Endothelial cell of umbilical vein (primary cell): Measurements from ENCODE around the gene PTCH2. TPM values are rescaled to one million over a fixed set of nuclear protein-coding genes. Genes with fewer than 3 reads are reported as not detected.

Source experiments
- BruUV-seq: library from RNA; stranded (reverse); fragments of 400-500 nt; replicated peaks from 2 replicates; lab custom pipeline; 2021; lab: Mats Ljungman, UMichigan
- CTCF ChIA-PET: fragments of 300-600, 350-600 bp; sonication (Branson Sonifier 250); formaldehyde crosslinking; loops from one replicate; lab custom pipeline; 2021; ENCODE audit warnings: antibody characterized with exemption, inconsistent platforms; lab: Charles Lee
- POLR2A ChIA-PET: fragments of 300-600, 350-600 bp; sonication (Branson Sonifier 250); formaldehyde crosslinking; loops from one replicate; lab custom pipeline; 2021; ENCODE audit warnings: antibody characterized with exemption, inconsistent platforms; lab: Charles Lee
- DNase-seq: peaks from one replicate; pipeline ENCODE4 v3.0.0-alpha.2; 2011; ENCODE audit warnings: low read depth, low spot score
- FAIRE-seq: peaks from 2 replicates; lab custom pipeline; 2011; peaks lifted over from hg19 to GRCh38; lab: Jason Lieb, UNC
- H2AFZ ChIP-seq: 2 replicates; pipeline ENCODE4 v1.6.0; 2012; ENCODE audit warnings: low read depth, low read length, control low read depth, inconsistent platforms
- H3K27ac ChIP-seq: 2 replicates; pipeline ENCODE4 v1.5.1; 2011; ENCODE audit warnings: low read depth, mild to moderate bottlenecking, control low read depth, low read length, moderate library complexity; ENCODE audit not compliant: insufficient read depth
- H3K27me3 ChIP-seq, 2 experiments: 2 replicates each; pipeline versions ENCODE4 v1.6.0 to v1.6.1; 2011; ENCODE audit warnings: low read length in 2 of 2, mixed read lengths in 1 of 2; ENCODE audit not compliant: control insufficient read depth in 2 of 2, insufficient read depth in 2 of 2
- H3K36me3 ChIP-seq, 2 experiments: 2 replicates in 1 of 2; 3 replicates in 1 of 2; pipeline ENCODE4 v1.5.1; 2011; ENCODE audit warnings: low read length in 2 of 2, mild to moderate bottlenecking in 1 of 2, moderate library complexity in 1 of 2; ENCODE audit not compliant: control insufficient read depth in 2 of 2, insufficient read depth in 2 of 2; ENCODE audit errors: extremely low read depth in 1 of 2
- H3K4me1 ChIP-seq: 3 replicates; pipeline ENCODE4 v1.5.1; 2011; ENCODE audit warnings: mild to moderate bottlenecking, low read length; ENCODE audit not compliant: control insufficient read depth, insufficient read depth; ENCODE audit errors: extremely low read depth
- H3K4me2 ChIP-seq: 2 replicates; pipeline ENCODE4 v1.6.1; 2011; ENCODE audit warnings: low read length, control low read depth, mixed read lengths; ENCODE audit not compliant: insufficient read depth
- H3K4me3 ChIP-seq, 3 experiments: fragments of 200-600 bp in 1 of 3; sonication (generic), shearing (Covaris generic) in 1 of 3; replicated peaks in 1 of 3; 2 replicates each; pipeline ENCODE4 v1.5.1; 2011 to 2016; ENCODE audit warnings: control low read depth in 3 of 3, low read length in 3 of 3, mild to moderate bottlenecking in 2 of 3, inconsistent platforms in 1 of 3, low read depth in 1 of 3, moderate library complexity in 1 of 3; ENCODE audit not compliant: insufficient read depth in 1 of 3
- H3K79me2 ChIP-seq: 2 replicates; pipeline ENCODE4 v1.6.0; 2012; ENCODE audit warnings: low read length, inconsistent platforms; ENCODE audit not compliant: control insufficient read depth, insufficient read depth
- H3K9ac ChIP-seq: replicated peaks from 2 replicates; pipeline ENCODE3; 2011; ENCODE audit warnings: low read length, control low read depth; ENCODE audit not compliant: insufficient read depth; ENCODE audit errors: extremely low read depth
- H3K9me1 ChIP-seq: replicated peaks from 3 replicates; pipeline ENCODE4 v1.6.0; 2011; ENCODE audit warnings: mild to moderate bottlenecking, low read length; ENCODE audit not compliant: control insufficient read depth, insufficient read depth; ENCODE audit errors: extremely low read depth
- H3K9me3 ChIP-seq: replicated peaks from 2 replicates; pipeline ENCODE4 v1.5.1; 2012; ENCODE audit warnings: low read length, inconsistent platforms; ENCODE audit not compliant: control insufficient read depth, insufficient read depth
- H4K20me1 ChIP-seq: replicated peaks from 2 replicates; pipeline ENCODE3; 2011; ENCODE audit warnings: mild to moderate bottlenecking, low read length; ENCODE audit not compliant: control insufficient read depth, insufficient read depth; ENCODE audit errors: extremely low read depth
- POLR2AphosphoS5 ChIP-seq: IDR thresholded peaks from 2 replicates; pipeline ENCODE4 v1.6.1; 2012; ENCODE audit warnings: low read depth, mild to moderate bottlenecking, control low read depth, low read length, moderate library complexity; ENCODE audit not compliant: insufficient read depth
- dilution Hi-C: fragments of 300-500 bp; cut with MboI; formaldehyde crosslinking; loops from one replicate; pipeline ENCODE4 v1.15.0; 2019; ENCODE audit warnings: low sequenced_read_pairs; ENCODE audit not compliant: extremely low pct_ligation_motif_present
- intact Hi-C: fragments of 100-400 bp; cut with micrococcal nuclease; formaldehyde crosslinking; loops from one replicate; pipeline ENCODE4 v1.10.0; 2022
- polyA plus RNA-seq, 4 experiments: library from polyadenylated mRNA; depleted of rRNA in 3 of 4; stranded (reverse) in 3 of 4; unstranded in 1 of 4; fragments of >200 nt; gene quantifications; 2 replicates each; pipeline versions ENCODE4 v1.2.1 to v1.2.3, GENCODE V29; 2011 to 2012; ENCODE audit warnings: missing spikeins in 1 of 4
- total RNA-seq: library from RNA; stranded (reverse); gene quantifications from 2 replicates; pipeline ENCODE4 v1.2.3, GENCODE V29; 2021
- TF ChIP-seq, protein P1 (sequence below), 2 donors: IDR thresholded peaks; 1 replicate in 1 of 2; 2 replicates in 1 of 2; pipeline ENCODE4 v1.5.1; 2011; ENCODE audit warnings: low read length in 2 of 2, mild to moderate bottlenecking in 2 of 2, moderate library complexity in 2 of 2, control low read depth in 1 of 2, inconsistent platforms in 1 of 2, low read depth in 1 of 2; ENCODE audit not compliant: insufficient read depth in 1 of 2; ENCODE audit errors: extremely low read depth in 1 of 2

Gene PTCH2
- total and polyA plus RNA-seq, 2 donors (not counting 3 experiments of a cell fraction or from before 2014, with no cell fraction given) = 1.8 TPM

DNA sequence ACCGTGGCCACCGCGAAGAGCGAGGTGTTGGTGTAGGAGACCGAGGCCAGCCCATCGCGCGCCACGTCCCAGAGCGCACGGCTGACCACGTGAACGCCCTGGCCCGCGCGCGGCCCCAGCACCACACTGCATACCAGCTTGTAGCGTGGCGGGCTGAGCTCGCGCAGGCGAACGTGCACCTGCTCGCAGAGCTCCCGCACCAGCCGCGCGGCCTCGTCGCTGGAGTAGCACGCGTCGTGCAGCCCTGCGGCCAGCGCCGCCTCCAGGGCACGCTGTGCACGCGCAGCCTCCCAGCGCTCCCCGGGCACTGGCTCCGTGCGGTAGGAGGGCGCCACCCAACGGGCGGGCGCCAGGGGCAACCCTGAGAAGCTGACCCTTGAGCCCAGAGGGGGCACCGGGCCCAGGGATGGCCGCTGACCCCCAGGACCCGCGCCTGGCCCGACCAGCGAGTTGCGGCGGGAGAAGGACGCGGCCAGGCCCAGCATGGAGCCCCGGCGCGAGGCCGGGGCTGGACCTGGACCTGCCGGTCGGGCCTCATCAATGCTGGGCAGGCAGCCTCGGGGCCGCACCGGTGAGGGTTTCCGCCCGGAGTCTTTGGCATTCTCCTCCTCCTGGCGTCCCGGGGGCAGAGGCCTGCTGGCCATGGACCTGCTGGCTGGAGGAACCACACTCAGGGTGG lies 36.9 kb downstream of the PTCH2 start:
- Histone ChIP-seq H3K36me3 (peaks cover 4 to 32% of the 10 kb centered on the region in 2 experiments), H3K9me1 (no peaks in the 10 kb centered on the region), H3K79me2 (peaks cover 60% of the 10 kb centered on the region), H3K9ac (peak overlapping the region; percentile 99), H4K20me1 (no peaks in the 10 kb centered on the region), H3K4me1 (peaks cover 67% of the 10 kb centered on the region), H2AFZ (no peak overlapping the region), H3K4me2 (peak overlapping the region; percentile 26), H3K27ac (peak overlapping the region; percentile 100), H3K4me3 (no peak overlapping the region), H3K9me3 (no peaks in the 10 kb centered on the region), H3K27me3 (no peaks in the 10 kb centered on the region)
- ChIA-PET CTCF (interaction anchor here (1.0 to 2.2 kb wide), 2 partner anchors 12 to 19 kb away, joined by 4 to 8 read pairs; no protein-coding TSS in a partner anchor), POLR2A (interaction anchor here (3.1 to 4.3 kb wide), 2 partner anchors 14 to 31 kb away, joined by 13 to 97 read pairs; partner anchors contain the start of gene RPS8)
- intact Hi-C loops (loop anchor here (2.0 to 10.0 kb wide), 2 partner anchors 75 to 879 kb away; partner anchors contain the start of genes GPBP1L1, RNU5D-1 and TMEM69), dilution Hi-C loops (no loop called here)
- BruUV-seq = no TSS peak
- DNase-seq (no peak), FAIRE-seq (no peak)
- TF ChIP-seq POLR2AphosphoS5 = peak; percentile 5
- TF ChIP-seq, protein P1, sequence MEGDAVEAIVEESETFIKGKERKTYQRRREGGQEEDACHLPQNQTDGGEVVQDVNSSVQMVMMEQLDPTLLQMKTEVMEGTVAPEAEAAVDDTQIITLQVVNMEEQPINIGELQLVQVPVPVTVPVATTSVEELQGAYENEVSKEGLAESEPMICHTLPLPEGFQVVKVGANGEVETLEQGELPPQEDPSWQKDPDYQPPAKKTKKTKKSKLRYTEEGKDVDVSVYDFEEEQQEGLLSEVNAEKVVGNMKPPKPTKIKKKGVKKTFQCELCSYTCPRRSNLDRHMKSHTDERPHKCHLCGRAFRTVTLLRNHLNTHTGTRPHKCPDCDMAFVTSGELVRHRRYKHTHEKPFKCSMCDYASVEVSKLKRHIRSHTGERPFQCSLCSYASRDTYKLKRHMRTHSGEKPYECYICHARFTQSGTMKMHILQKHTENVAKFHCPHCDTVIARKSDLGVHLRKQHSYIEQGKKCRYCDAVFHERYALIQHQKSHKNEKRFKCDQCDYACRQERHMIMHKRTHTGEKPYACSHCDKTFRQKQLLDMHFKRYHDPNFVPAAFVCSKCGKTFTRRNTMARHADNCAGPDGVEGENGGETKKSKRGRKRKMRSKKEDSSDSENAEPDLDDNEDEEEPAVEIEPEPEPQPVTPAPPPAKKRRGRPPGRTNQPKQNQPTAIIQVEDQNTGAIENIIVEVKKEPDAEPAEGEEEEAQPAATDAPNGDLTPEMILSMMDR (IDR thresholded peaks at IDR 0.05; ENCODE audit: extremely low read depth in 1 of 2, insufficient read depth in 1 of 2, low read depth in 1 of 2, low read length in 2 of 2) = no peak
